HL-60 (cell line): Measurements from ENCODE around the gene TELO2.

Experiments
- CTCF ChIP-seq: IDR thresholded peaks from one replicate; pipeline ENCODE4 v1.5.1; 2011; ENCODE audit warnings: low read length, control low read depth, inconsistent platforms; ENCODE audit not compliant: insufficient read depth
- REST ChIP-seq: IDR thresholded peaks from 2 replicates; pipeline ENCODE4 v1.6.1; 2012; ENCODE audit warnings: low read depth; ENCODE audit not compliant: insufficient replicate concordance

GRCh38 chr16:1466054-1466453, 27.1 kb upstream of the TELO2 start:
- TF ChIP-seq CTCF, result no peak
- TF ChIP-seq REST, result no peak
